K562 (cell line): ENCODE measurements around the gene UBASH3A. TPM values are rescaled to one million over a fixed set of nuclear protein-coding genes. Genes with fewer than 3 reads are reported as not detected.

Source experiments
- ATAC-seq: fragments of 200-7000 bp; cut with Tn5 transposase; 3 replicates; pipeline ENCODE4 v1.9.1; 2020; ENCODE audit warnings: moderate library complexity
- BruUV-seq: library from RNA; stranded (reverse); fragments of 400-500 nt; replicated peaks from 2 replicates; lab custom pipeline; 2021; lab: Mats Ljungman, UMichigan
- CTCF ChIA-PET: fragments of 300-600 bp; formaldehyde crosslinking; extraction: SDS; loops from one replicate; lab custom pipeline; 2021; ENCODE audit warnings: low intra/inter-chr PET ratio; lab: Yijun Ruan, JAX
- POLR2A ChIA-PET: fragments of 300-600, 350-650 bp; sonication (Branson Sonifier 250); formaldehyde crosslinking; extraction: SDS; loops from one replicate; lab custom pipeline; 2021; ENCODE audit warnings: antibody characterized with exemption, inconsistent platforms; lab: Yijun Ruan, JAX
- DNase-seq, 4 experiments: peaks; one replicate each; pipeline versions ENCODE4 v3.0.0 to v3.0.0-alpha.2; 2011 to 2018; ENCODE audit warnings: low spot score in 3 of 4, mixed read lengths in 3 of 4; ENCODE audit errors: extremely low read depth in 1 of 4
- FAIRE-seq: peaks from 2 replicates; lab custom pipeline; 2011; peaks lifted over from hg19 to GRCh38; lab: Jason Lieb, UNC
- H2AFZ ChIP-seq: 2 replicates; pipeline ENCODE4 v1.6.0; 2011; ENCODE audit warnings: low read depth, low read length, control low read depth, inconsistent platforms
- H3K27ac ChIP-seq: fragments of 200-600 bp; 3 replicates; pipeline ENCODE4 v1.8.0; 2011; ENCODE audit warnings: low read depth, mild to moderate bottlenecking, control low read depth, inconsistent platforms, low read length, moderate library complexity, mixed read lengths; ENCODE audit errors: extremely low read depth
- H3K27me3 ChIP-seq, 2 experiments: fragments of 300-600 bp in 1 of 2; 2 replicates in 1 of 2; 3 replicates in 1 of 2; pipeline versions ENCODE4 v1.6.0 to v1.8.0; 2011; ENCODE audit warnings: inconsistent platforms in 2 of 2, low read length in 2 of 2, mild to moderate bottlenecking in 1 of 2, mixed read lengths in 1 of 2, moderate library complexity in 1 of 2; ENCODE audit not compliant: control insufficient read depth in 2 of 2, insufficient read depth in 2 of 2
- H3K36me3 ChIP-seq: fragments of 300-600 bp; 3 replicates; pipeline ENCODE4 v1.8.0; 2011; ENCODE audit warnings: mild to moderate bottlenecking, low read length, inconsistent platforms; ENCODE audit not compliant: control insufficient read depth, insufficient read depth
- H3K4me1 ChIP-seq, 2 experiments: fragments of 200-600 bp in 1 of 2; replicated peaks in 1 of 2; 2 replicates in 1 of 2; 3 replicates in 1 of 2; pipeline versions ENCODE4 v1.5.1 to v1.8.0; 2011; ENCODE audit warnings: inconsistent platforms in 2 of 2, low read length in 2 of 2, mild to moderate bottlenecking in 1 of 2, mixed read lengths in 1 of 2, moderate library complexity in 1 of 2; ENCODE audit not compliant: control insufficient read depth in 2 of 2, insufficient read depth in 2 of 2
- H3K4me2 ChIP-seq: 2 replicates; pipeline ENCODE4 v1.6.1; 2011; ENCODE audit warnings: low read length, control low read depth, inconsistent platforms, mixed read lengths; ENCODE audit not compliant: insufficient read depth
- H3K4me3 ChIP-seq: fragments of 200-600 bp; sonication (generic), shearing (Covaris generic); 2 replicates; pipeline ENCODE4 v1.5.1; 2016; ENCODE audit warnings: control low read depth, inconsistent platforms
- H3K79me2 ChIP-seq: fragments of 200-600 bp; 3 replicates; pipeline ENCODE4 v1.8.0; 2011; ENCODE audit warnings: low read length, inconsistent platforms; ENCODE audit not compliant: control insufficient read depth, insufficient read depth
- H3K9ac ChIP-seq, 2 experiments: 2 replicates each; pipeline versions ENCODE4 v1.6.0 to v1.6.1; 2011; ENCODE audit warnings: low read depth in 2 of 2, low read length in 2 of 2, control low read depth in 1 of 2, inconsistent platforms in 1 of 2, mild to moderate bottlenecking in 1 of 2, mixed read lengths in 1 of 2; ENCODE audit not compliant: insufficient read depth in 1 of 2
- H3K9me1 ChIP-seq: one replicate; pipeline ENCODE4 v1.6.0; 2011; ENCODE audit warnings: inconsistent platforms, mild to moderate bottlenecking, low read length, moderate library complexity; ENCODE audit not compliant: control insufficient read depth, insufficient read depth
- H3K9me3 ChIP-seq: replicated peaks from 2 replicates; pipeline ENCODE4 v1.5.1; 2011; ENCODE audit warnings: low read depth, low read length, inconsistent platforms; ENCODE audit not compliant: control insufficient read depth, insufficient read depth
- H4K20me1 ChIP-seq: replicated peaks from 2 replicates; pipeline ENCODE4 v1.6.1; 2011; ENCODE audit warnings: low read length, inconsistent platforms, mixed read lengths; ENCODE audit not compliant: control insufficient read depth, insufficient read depth
- CCAR2 ChIP-seq: fragments of 200-400 bp; formaldehyde crosslinking; IDR thresholded peaks from 2 replicates; pipeline ENCODE4 v1.6.1; 2017; ENCODE audit warnings: mild to moderate bottlenecking, low read depth, low read length
- MIER1 ChIP-seq: fragments of 450-650 bp; IDR thresholded peaks from 2 replicates; pipeline ENCODE4 v1.6.1; 2016; ENCODE audit warnings: antibody characterized with exemption, mild to moderate bottlenecking, low read depth
- NBN ChIP-seq: fragments of 450-650 bp; IDR thresholded peaks from 2 replicates; pipeline ENCODE4 v1.6.1; 2016; ENCODE audit warnings: low read depth, mild to moderate bottlenecking
- NR2C1 ChIP-seq, 2 experiments: fragments of 450-650 bp; IDR thresholded peaks; 2 replicates each; pipeline ENCODE4 v1.6.1; 2017; ENCODE audit warnings: mild to moderate bottlenecking in 2 of 2, antibody characterized with exemption in 1 of 2, inconsistent platforms in 1 of 2, missing compliant biosample characterization in 1 of 2, missing genetic modification characterization in 1 of 2
- PBX2 ChIP-seq, 2 experiments: IDR thresholded peaks in 1 of 2; conservative IDR thresholded peaks in 1 of 2; 2 replicates each; pipeline ENCODE4 v1.6.1; 2016; ENCODE audit warnings: low read depth in 2 of 2, mild to moderate bottlenecking in 1 of 2, missing compliant biosample characterization in 1 of 2, missing genetic modification characterization in 1 of 2, moderate library complexity in 1 of 2
- TEAD1 ChIP-seq, 2 experiments: fragments of 450-650 bp in 1 of 2; sonication (generic) in 1 of 2; formaldehyde crosslinking; IDR thresholded peaks; 2 replicates each; pipeline versions ENCODE4 v1.4.0 to v1.8.0; 2020 to 2022; ENCODE audit warnings: mild to moderate bottlenecking in 2 of 2, missing genetic modification reagents in 1 of 2
- ZC3H11A ChIP-seq: IDR thresholded peaks from 2 replicates; pipeline ENCODE4 v1.6.1; 2012; ENCODE audit warnings: low read depth, low read length, improper control_type of control experiment
- ZNF280B ChIP-seq: fragments of 250-450 bp; sonication (Bioruptor Pico); IDR thresholded peaks from 2 replicates; pipeline ENCODE4 v1.5.1; 2021; ENCODE audit warnings: mild to moderate bottlenecking
- whole genome bisulfite sequencing: fragments of 100-300 bp; shearing (Covaris generic); methylation state at CpG from one replicate; pipeline ENCODE4 v1.1.6; 2016; ENCODE audit warnings: low coverage, mixed read lengths; ENCODE audit not compliant: insufficient coverage; ENCODE audit errors: missing lambda C conversion rate; 5-methylcytosine and 5-hydroxymethylcytosine counted together
- in situ Hi-C: fragments of 300-500 bp; cut with MboI; formaldehyde crosslinking; loops from 4 replicates; pipeline ENCODE4 v1.15.0; 2018; ENCODE audit warnings: inconsistent platforms, mixed read lengths
- intact Hi-C: fragments of 100-400 bp; cut with micrococcal nuclease; formaldehyde crosslinking; loops from 2 replicates; pipeline ENCODE4 v1.14.2; 2022
- polyA plus RNA-seq, 8 experiments: library from polyadenylated mRNA; depleted of rRNA in 4 of 8; stranded (reverse) in 5 of 8; unstranded in 3 of 8; fragments of >200 nt; fragmentation: Nextera tagmentation in 2 of 8; fragmentation: Illumina TruSeq in 1 of 8; extraction: Ambion mirVana in 2 of 8; extraction: Trizol in 1 of 8; gene quantifications; 2 replicates each; pipeline versions ENCODE4 v1.2.1 to v1.2.3, GENCODE V29; 2011 to 2014; ENCODE audit warnings: inconsistent platforms in 1 of 8, missing spikeins in 1 of 8
- total RNA-seq, 7 experiments: library from RNA; depleted of rRNA in 6 of 7; stranded (reverse); fragments of >200 nt in 6 of 7; fragmentation: Illumina TruSeq in 2 of 7; extraction: Trizol in 2 of 7; gene quantifications; 2 replicates each; pipeline versions ENCODE4 v1.2.1 to v1.2.3, GENCODE V29; 2011 to 2021; ENCODE audit warnings: low replicate concordance in 1 of 7

UBASH3A gene
- total and polyA plus RNA-seq, 9 of the 15 experiments (the other 6 are each of a cell fraction or from before 2014, with no cell fraction given) = 0.23 to 1.8 (median 1.1) TPM

- TF ChIP-seq PBX2 (CRISPR knock-in tag; IDR thresholded peaks at IDR 0.05; ENCODE audit: low read depth) (no peak), PBX2 (tag; conservative IDR thresholded peaks at IDR 0.05; ENCODE audit: low read depth) (no peak), CCAR2 (no peak), MIER1 (peak; percentile 88)
Measured at GRCh38 chr21:42437786-42438185, 34.1 kb downstream of the UBASH3A start (continued).

GRCh38 chr21:42438316-42439205 is 34.9 kb downstream of the UBASH3A start:
- in situ Hi-C loops = no loop called here
- H3K4me2 ChIP-seq = no peak overlapping the region
- BruUV-seq = no TSS peak
- H3K4me1 ChIP-seq = peaks cover 7 to 10% of the 10 kb centered on the region in 2 experiments; a peak in 3 of 5 replicates
- H3K79me2 ChIP-seq = no peaks in the 10 kb centered on the region
- H4K20me1 ChIP-seq = peaks cover 3% of the 10 kb centered on the region; the same call in 1 of the 2 replicates
- DNase-seq = no peak
- no peaks in the 10 kb centered on the region for H3K9me3 ChIP-seq
- peaks cover 0 to 4% of the 10 kb centered on the region in 2 experiments; a peak in 2 of 5 replicates for H3K27me3 ChIP-seq
- TF ChIP-seq TEAD1 (CRISPR knock-in tag; IDR thresholded peaks at IDR 0.05) (no peak), ZNF280B (CRISPR knock-in tag) (no peak), NR2C1 (IDR thresholded peaks at IDR 0.05) (no peak), NR2C1 (tag; IDR thresholded peaks at IDR 0.05) (no peak), ZC3H11A (no peak), NBN (no peak)
- POLR2A ChIA-PET = interaction anchor here (0.5 kb wide), 1 partner anchor 147 kb away, joined by 3 read pairs; no protein-coding TSS in a partner anchor
- 26% methylated on average over 25 of the region's 25 CpGs for WGBS
- no peak overlapping the region for H2AFZ ChIP-seq
- H3K9ac ChIP-seq = no peak overlapping the region; a peak in 1 of 4 replicates
- intact Hi-C loops = no loop called here
- H3K4me3 ChIP-seq = no peak overlapping the region
- H3K36me3 ChIP-seq = no peaks in the 10 kb centered on the region
- H3K9me1 ChIP-seq = no peaks in the 10 kb centered on the region
- ATAC-seq = no peak
- no peak overlapping the region for H3K27ac ChIP-seq
- CTCF ChIA-PET = no interaction called here
- no peak for FAIRE-seq
